OCI-LY1 (cell line): ENCODE results near the gene SLX4IP.

ENCODE experiments used
- H2AFZ ChIP-seq: fragments of 200-600 bp; sonication (generic), shearing (Covaris generic); 2 replicates; pipeline ENCODE4 v1.6.0; 2014; ENCODE audit warnings: antibody characterized with exemption, mild to moderate bottlenecking, low read length
- H3F3A ChIP-seq: fragments of 200-600 bp; sonication (generic), shearing (Covaris generic); 2 replicates; pipeline ENCODE4 v1.6.0; 2014; ENCODE audit warnings: mild to moderate bottlenecking, antibody characterized with exemption, low read length, moderate library complexity; ENCODE audit not compliant: insufficient read depth
- H3K27ac ChIP-seq: fragments of 200-600 bp; sonication (generic); 2 replicates; pipeline ENCODE4 v1.5.1; 2014; ENCODE audit warnings: low read length, mixed run types, mild to moderate bottlenecking, low read depth; ENCODE audit not compliant: poor library complexity, severe bottlenecking
- H3K27me3 ChIP-seq: fragments of 200-600 bp; sonication (generic); 2 replicates; pipeline ENCODE4 v1.6.0; 2014; ENCODE audit warnings: antibody characterized with exemption, mild to moderate bottlenecking, low read length, moderate library complexity; ENCODE audit not compliant: insufficient read depth
- H3K36me3 ChIP-seq: fragments of 200-600 bp; sonication (generic); 2 replicates; pipeline ENCODE4 v1.6.1; 2014; ENCODE audit warnings: mild to moderate bottlenecking, antibody characterized with exemption, low read length, moderate library complexity, mixed read lengths; ENCODE audit not compliant: insufficient read depth
- H3K4me1 ChIP-seq: fragments of 200-600 bp; sonication (generic); 2 replicates; pipeline ENCODE4 v1.5.1; 2014; ENCODE audit warnings: mild to moderate bottlenecking, low read length, moderate library complexity; ENCODE audit not compliant: insufficient read depth, severe bottlenecking
- H3K4me2 ChIP-seq: fragments of 200-600 bp; sonication (generic), shearing (Covaris generic); 2 replicates; pipeline ENCODE4 v1.6.1; 2014; ENCODE audit warnings: low read length
- H3K4me3 ChIP-seq: fragments of 200-600 bp; sonication (generic); 2 replicates; pipeline ENCODE4 v1.5.1; 2014; ENCODE audit warnings: low read length, low read depth, mild to moderate bottlenecking, mixed read lengths; ENCODE audit not compliant: poor library complexity, severe bottlenecking
- H3K79me2 ChIP-seq: fragments of 200-600 bp; shearing (Covaris generic); 2 replicates; pipeline ENCODE4 v1.6.1; 2016; ENCODE audit warnings: mixed run types, low read length, mixed read lengths; ENCODE audit not compliant: insufficient read depth
- H3K9ac ChIP-seq: fragments of 200-600 bp; sonication (generic), shearing (Covaris generic); 2 replicates; pipeline ENCODE4 v1.6.1; 2014; ENCODE audit warnings: mild to moderate bottlenecking, low read length, mixed read lengths
- H3K9me2 ChIP-seq: fragments of 200-600 bp; sonication (generic), shearing (Covaris generic); 2 replicates; pipeline ENCODE4 v1.6.1; 2014; ENCODE audit warnings: low read depth, mild to moderate bottlenecking, low read length, mixed read lengths
- H3K9me3 ChIP-seq: fragments of 200-600 bp; shearing (Covaris generic); 2 replicates; pipeline ENCODE4 v1.6.1; 2014; ENCODE audit warnings: low read length, mixed read lengths
- H4K20me1 ChIP-seq: fragments of 200-600 bp; sonication (generic), shearing (Covaris generic); 2 replicates; pipeline ENCODE4 v1.6.0; 2016; ENCODE audit warnings: mild to moderate bottlenecking, low read length; ENCODE audit not compliant: insufficient read depth
- EZH2 ChIP-seq: fragments of 200-600 bp; sonication (generic), shearing (Covaris generic); IDR thresholded peaks from 2 replicates; pipeline ENCODE4 v1.8.0; 2017; ENCODE audit warnings: borderline replicate concordance, mixed run types, mild to moderate bottlenecking, antibody characterized with exemption, low read length, moderate library complexity, mixed read lengths
- TF ChIP-seq, protein P1 (sequence below): fragments of 200-600 bp; sonication (generic), shearing (Covaris generic); IDR thresholded peaks from 2 replicates; pipeline ENCODE4 v1.5.1; 2017; ENCODE audit warnings: mild to moderate bottlenecking, antibody characterized with exemption, low read length, moderate library complexity, mixed read lengths

SLX4IP gene

DNA sequence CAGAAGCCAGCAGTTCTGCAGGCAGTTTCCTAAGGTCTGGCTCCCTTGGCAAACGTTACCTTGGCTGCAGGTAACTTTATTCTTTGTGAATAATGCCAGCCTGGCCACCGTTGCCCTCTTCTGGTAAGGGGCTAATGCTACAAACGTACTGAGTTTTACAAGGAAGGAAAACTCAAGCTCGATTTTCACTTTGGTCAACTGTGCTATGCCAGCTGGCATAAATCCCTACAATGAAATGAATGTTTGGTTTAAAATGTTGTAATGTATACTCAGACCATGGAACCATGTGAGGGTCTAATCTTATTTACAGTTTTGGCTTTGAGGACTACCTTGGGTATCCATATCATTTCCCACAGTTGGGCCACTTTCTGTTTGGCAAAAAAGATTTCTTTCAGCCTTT lies 101.4 kb downstream of the SLX4IP start:
- no peaks in the 10 kb centered on the region for H3K36me3 ChIP-seq
- H3K79me2 ChIP-seq, result no peaks in the 10 kb centered on the region
- H3K4me2 ChIP-seq, result no peak overlapping the region
- no peaks in the 10 kb centered on the region for H3K9me2 ChIP-seq
- H2AFZ ChIP-seq, result no peak overlapping the region
- H3K9me3 ChIP-seq, result no peaks in the 10 kb centered on the region
- H4K20me1 ChIP-seq, result no peaks in the 10 kb centered on the region
- no peak overlapping the region for H3K9ac ChIP-seq
- H3K27me3 ChIP-seq, result no peaks in the 10 kb centered on the region
- no peak overlapping the region for H3K4me3 ChIP-seq
- TF ChIP-seq, protein P1, sequence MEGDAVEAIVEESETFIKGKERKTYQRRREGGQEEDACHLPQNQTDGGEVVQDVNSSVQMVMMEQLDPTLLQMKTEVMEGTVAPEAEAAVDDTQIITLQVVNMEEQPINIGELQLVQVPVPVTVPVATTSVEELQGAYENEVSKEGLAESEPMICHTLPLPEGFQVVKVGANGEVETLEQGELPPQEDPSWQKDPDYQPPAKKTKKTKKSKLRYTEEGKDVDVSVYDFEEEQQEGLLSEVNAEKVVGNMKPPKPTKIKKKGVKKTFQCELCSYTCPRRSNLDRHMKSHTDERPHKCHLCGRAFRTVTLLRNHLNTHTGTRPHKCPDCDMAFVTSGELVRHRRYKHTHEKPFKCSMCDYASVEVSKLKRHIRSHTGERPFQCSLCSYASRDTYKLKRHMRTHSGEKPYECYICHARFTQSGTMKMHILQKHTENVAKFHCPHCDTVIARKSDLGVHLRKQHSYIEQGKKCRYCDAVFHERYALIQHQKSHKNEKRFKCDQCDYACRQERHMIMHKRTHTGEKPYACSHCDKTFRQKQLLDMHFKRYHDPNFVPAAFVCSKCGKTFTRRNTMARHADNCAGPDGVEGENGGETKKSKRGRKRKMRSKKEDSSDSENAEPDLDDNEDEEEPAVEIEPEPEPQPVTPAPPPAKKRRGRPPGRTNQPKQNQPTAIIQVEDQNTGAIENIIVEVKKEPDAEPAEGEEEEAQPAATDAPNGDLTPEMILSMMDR, result peak; percentile 55
- no peak for TF ChIP-seq EZH2
- no peaks in the 10 kb centered on the region for H3F3A ChIP-seq
- no peak overlapping the region for H3K27ac ChIP-seq
- H3K4me1 ChIP-seq, result no peaks in the 10 kb centered on the region

DNA sequence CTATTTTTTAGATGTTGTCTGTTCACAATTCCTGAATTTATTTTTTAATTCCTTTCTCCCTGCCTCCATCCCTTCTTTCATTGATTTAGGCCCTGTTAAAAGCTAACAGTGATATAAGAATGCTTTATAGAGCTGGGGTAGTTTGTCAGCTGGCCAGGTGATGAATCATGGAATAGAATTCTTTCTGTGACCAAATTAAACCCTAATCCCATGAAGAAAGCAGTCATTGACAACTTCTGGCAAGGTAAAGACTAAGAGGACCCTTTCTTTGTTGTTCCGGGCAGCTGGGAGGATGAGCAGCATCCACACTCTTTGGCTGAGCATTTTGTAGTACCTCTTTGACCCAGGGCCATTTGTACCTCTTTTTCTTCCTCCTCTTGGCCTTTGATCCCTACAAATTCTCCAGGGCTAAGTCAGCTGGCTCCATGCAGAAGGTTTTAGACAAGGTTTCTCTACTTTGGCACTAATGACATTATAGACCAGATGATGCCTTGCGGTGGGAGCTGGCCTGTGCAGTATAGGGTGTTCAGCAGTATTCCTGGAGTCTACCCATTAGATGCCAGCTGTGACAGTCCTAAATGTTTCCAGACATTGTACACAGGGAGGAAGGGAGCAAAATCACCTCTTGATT lies 102.9 kb downstream of the SLX4IP start:
- no peaks in the 10 kb centered on the region for H3K9me3 ChIP-seq
- no peak overlapping the region for H3K27ac ChIP-seq
- H3K79me2 ChIP-seq, result no peaks in the 10 kb centered on the region
- no peaks in the 10 kb centered on the region for H3K4me1 ChIP-seq
- H2AFZ ChIP-seq, result no peak overlapping the region
- H3K27me3 ChIP-seq, result no peaks in the 10 kb centered on the region
- no peak for TF ChIP-seq EZH2
- TF ChIP-seq, protein P1, result no peak
- no peaks in the 10 kb centered on the region for H3K9me2 ChIP-seq
- no peak overlapping the region for H3K4me2 ChIP-seq
- H3F3A ChIP-seq, result no peaks in the 10 kb centered on the region
- no peaks in the 10 kb centered on the region for H4K20me1 ChIP-seq
- no peak overlapping the region for H3K9ac ChIP-seq
- no peak overlapping the region for H3K4me3 ChIP-seq
- H3K36me3 ChIP-seq, result no peaks in the 10 kb centered on the region

DNA sequence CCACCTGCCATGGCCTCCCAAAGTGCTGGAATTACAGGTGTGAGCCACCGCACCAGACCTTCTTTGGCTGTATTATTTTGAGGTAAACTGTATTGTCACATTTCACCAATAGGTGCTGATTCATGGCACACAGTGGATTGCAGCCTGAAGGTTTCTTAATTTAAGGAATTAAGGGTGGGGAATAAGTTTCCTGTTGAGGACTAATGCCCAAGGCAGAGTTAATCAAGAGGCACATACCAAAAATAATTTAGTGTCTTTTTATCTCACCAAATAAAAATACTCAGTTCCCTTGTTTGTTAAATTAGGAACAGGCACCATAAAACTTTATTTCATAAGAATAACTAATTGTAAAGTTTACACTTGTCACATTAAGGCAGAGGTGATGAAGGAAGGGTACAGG lies 103.7 kb downstream of the SLX4IP start:
- Histone ChIP-seq H3K9ac (no peak overlapping the region), H3F3A (no peaks in the 10 kb centered on the region), H3K4me1 (no peaks in the 10 kb centered on the region), H3K36me3 (no peaks in the 10 kb centered on the region), H2AFZ (no peak overlapping the region), H3K4me2 (no peak overlapping the region), H3K9me2 (no peaks in the 10 kb centered on the region), H4K20me1 (no peaks in the 10 kb centered on the region), H3K4me3 (no peak overlapping the region), H3K79me2 (no peaks in the 10 kb centered on the region), H3K27ac (no peak overlapping the region), H3K9me3 (no peaks in the 10 kb centered on the region), H3K27me3 (no peaks in the 10 kb centered on the region)
- TF ChIP-seq, protein P1, result no peak
- no peak for TF ChIP-seq EZH2
